GM12875 (cell line): ENCODE measurements around the gene NPL.

Experiments used
- H3K4me3 ChIP-seq: one replicate; pipeline ENCODE4 v1.5.1; 2011; ENCODE audit warnings: low read depth, low read length, control low read depth
- CTCF ChIP-seq: IDR thresholded peaks from 2 replicates; pipeline ENCODE4 v1.5.1; 2011; ENCODE audit warnings: low read depth, mild to moderate bottlenecking, control low read depth, inconsistent platforms, low read length, moderate library complexity, borderline replicate concordance; ENCODE audit not compliant: insufficient read depth

Gene NPL

GRCh38 chr1:182786223-182786994 is 3.2 kb upstream of the NPL start:
- no peak overlapping the region for H3K4me3 ChIP-seq
- TF ChIP-seq CTCF, result peak; percentile 80

- TF ChIP-seq CTCF, result no peak
- no peak overlapping the region for H3K4me3 ChIP-seq
These were observed 2.6 kb upstream of the NPL start for GRCh38 chr1:182786995-182787324.

- no peak for TF ChIP-seq CTCF
- H3K4me3 ChIP-seq, result no peak overlapping the region
These were observed 2.0 kb downstream of the NPL start for GRCh38 chr1:182791281-182792179.

- no peak overlapping the region for H3K4me3 ChIP-seq
- no peak for TF ChIP-seq CTCF
These were observed 4.5 kb downstream of the NPL start for GRCh38 chr1:182794091-182794490.

GRCh38 chr1:182794676-182795201 is 5.2 kb downstream of the NPL start:
- no peak for TF ChIP-seq CTCF
- H3K4me3 ChIP-seq, result no peak overlapping the region

GRCh38 chr1:182795563-182796228 is 6.1 kb downstream of the NPL start:
- TF ChIP-seq CTCF, result no peak
- no peak overlapping the region for H3K4me3 ChIP-seq
